Omental fat pad (tissue), 4 donors: Measurements from ENCODE around the gene HOXA11. TPM values are rescaled to one million over a fixed set of nuclear protein-coding genes. Genes with fewer than 3 reads are reported as not detected.

ENCODE experiments used
- ATAC-seq: fragments of 150-250 bp; one replicate; pipeline ENCODE4 v1.9.1; 2016; ENCODE audit warnings: mild to moderate bottlenecking, moderate library complexity; ENCODE audit not compliant: low FRiP score
- DNase-seq: peaks from one replicate; pipeline ENCODE4 v3.0.0-alpha.2; 2019; ENCODE audit warnings: low spot score
- CTCF ChIP-seq, 3 donors: fragments of 450-650 bp; IDR thresholded peaks; one replicate each; pipeline ENCODE4 v1.5.1; 2016 to 2017; ENCODE audit warnings: antibody characterized with exemption in 3 of 3, mild to moderate bottlenecking in 3 of 3, moderate library complexity in 2 of 3
- total RNA-seq, 4 donors: library from RNA; depleted of rRNA; stranded (reverse); fragments of >200 nt; gene quantifications; one replicate each; pipeline ENCODE4 v1.1.0, GENCODE V29; 2016

HOXA11 gene
- total RNA-seq, 4 donors from 2014 or later, result not detected

- no peak for TF ChIP-seq CTCF (IDR thresholded peaks at IDR 0.05)
- no peak for ATAC-seq
These were observed 42.4 kb downstream of the HOXA11 start for GRCh38 chr7:27142580-27143022.

GRCh38 chr7:27141923-27142579, 43.0 kb downstream of the HOXA11 start:
- ATAC-seq (no peak), DNase-seq (peak; percentile 20)
- no peak for TF ChIP-seq CTCF (IDR thresholded peaks at IDR 0.05)

More at GRCh38 chr7:27142580-27143022, 42.4 kb downstream of the HOXA11 start:
- DNase-seq, result peak; percentile 24

- TF ChIP-seq CTCF (IDR thresholded peaks at IDR 0.05), result no peak
- DNase-seq (peak; percentile 15), ATAC-seq (no peak)
These were observed 43.7 kb downstream of the HOXA11 start for GRCh38 chr7:27141137-27141922.

- no peak for ATAC-seq
- no peak for TF ChIP-seq CTCF (IDR thresholded peaks at IDR 0.05)
- DNase-seq, result peak; percentile 12
These were observed 44.7 kb downstream of the HOXA11 start for GRCh38 chr7:27140126-27140857.

- ATAC-seq, result no peak
- no peak for TF ChIP-seq CTCF (IDR thresholded peaks at IDR 0.05)
- DNase-seq, result peak; percentile 21
These were observed 45.5 kb downstream of the HOXA11 start for GRCh38 chr7:27139334-27140125.

GRCh38 chr7:27138985-27139333, 46.1 kb downstream of the HOXA11 start:
- no peak for TF ChIP-seq CTCF (IDR thresholded peaks at IDR 0.05)
- no peak for DNase-seq
- no peak for ATAC-seq
